Measurements from ENCODE around the gene MICAL3.
"Not testable (repeated sequence)": the region's sequence is repeated elsewhere in the genome, so short reads cannot be mapped to it uniquely, and the experiment has no call there.

The MICAL3 gene

GRCh38 chr22:18058371-18059093 is 34.2 kb upstream of the MICAL3 start:
- DNase-seq: no peak

- peak; percentile 41 for DNase-seq
These were observed 33.3 kb upstream of the MICAL3 start for GRCh38 chr22:18057568-18058209.

GRCh38 chr22:18056807-18057474 is 32.6 kb upstream of the MICAL3 start:
- DNase-seq: no peak

GRCh38 chr22:18056161-18056666 is 31.9 kb upstream of the MICAL3 start:
- DNase-seq: no peak

- no peak for DNase-seq
These were observed 31.3 kb upstream of the MICAL3 start for GRCh38 chr22:18055619-18056160.

GRCh38 chr22:18053216-18053946 is 29.0 kb upstream of the MICAL3 start:
- not testable (repeated sequence) for DNase-seq

GRCh38 chr22:18051113-18051512 is 26.8 kb upstream of the MICAL3 start:
- DNase-seq: not testable (repeated sequence)

- no peak for DNase-seq
These were observed 25.7 kb upstream of the MICAL3 start for GRCh38 chr22:18050065-18050464.

GRCh38 chr22:18048441-18048898 is 24.1 kb upstream of the MICAL3 start:
- no peak for DNase-seq

GRCh38 chr22:18048041-18048440 is 23.7 kb upstream of the MICAL3 start:
- DNase-seq: no peak

GRCh38 chr22:18045794-18046193 is 21.4 kb upstream of the MICAL3 start:
- DNase-seq: no peak

- DNase-seq: no peak
These were observed 20.3 kb upstream of the MICAL3 start for GRCh38 chr22:18044548-18045271.

GRCh38 chr22:18042685-18043084 is 18.3 kb upstream of the MICAL3 start:
- no peak for DNase-seq

GRCh38 chr22:18040898-18041297 is 16.5 kb upstream of the MICAL3 start:
- DNase-seq: not testable (repeated sequence)

GRCh38 chr22:18035751-18036150 is 11.4 kb upstream of the MICAL3 start:
- DNase-seq: no peak

GRCh38 chr22:18034076-18034475 is 9.7 kb upstream of the MICAL3 start:
- no peak for DNase-seq

GRCh38 chr22:18033204-18033998 is 9.0 kb upstream of the MICAL3 start:
- no peak for DNase-seq

GRCh38 chr22:18032455-18033101 is 8.2 kb upstream of the MICAL3 start:
- no peak for DNase-seq

GRCh38 chr22:18031695-18032454 is 7.5 kb upstream of the MICAL3 start:
- DNase-seq: no peak

Data from left hindlimb (tissue), 1 donor.